ENCODE data around the gene CLHC1.

DNA sequence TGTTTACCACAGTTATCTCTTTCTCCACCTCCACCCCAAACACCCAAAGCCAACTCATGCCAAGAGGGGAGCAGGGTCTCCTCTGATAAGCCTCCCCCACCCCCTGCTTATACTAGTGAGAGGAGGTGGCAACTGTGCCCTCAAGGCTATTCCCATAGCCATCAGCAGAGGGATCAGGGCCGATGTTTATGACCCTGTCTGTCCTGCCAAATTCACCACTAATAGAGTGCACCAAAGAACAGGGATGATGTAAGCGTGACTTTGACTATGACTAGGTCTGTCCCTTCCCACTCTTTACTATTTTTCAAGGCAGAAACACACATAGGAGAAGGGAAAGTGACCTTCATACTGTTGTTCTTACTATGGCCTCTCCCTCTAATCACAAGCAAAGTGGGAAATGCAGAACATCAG lies 74.6 kb downstream of the CLHC1 start:
- no peak for TF ChIP-seq TEAD4 (IDR thresholded peaks at IDR 0.05)
- TF ChIP-seq YY1 (IDR thresholded peaks at IDR 0.05; ENCODE audit: low read depth) = no peak
- TF ChIP-seq, protein P1, sequence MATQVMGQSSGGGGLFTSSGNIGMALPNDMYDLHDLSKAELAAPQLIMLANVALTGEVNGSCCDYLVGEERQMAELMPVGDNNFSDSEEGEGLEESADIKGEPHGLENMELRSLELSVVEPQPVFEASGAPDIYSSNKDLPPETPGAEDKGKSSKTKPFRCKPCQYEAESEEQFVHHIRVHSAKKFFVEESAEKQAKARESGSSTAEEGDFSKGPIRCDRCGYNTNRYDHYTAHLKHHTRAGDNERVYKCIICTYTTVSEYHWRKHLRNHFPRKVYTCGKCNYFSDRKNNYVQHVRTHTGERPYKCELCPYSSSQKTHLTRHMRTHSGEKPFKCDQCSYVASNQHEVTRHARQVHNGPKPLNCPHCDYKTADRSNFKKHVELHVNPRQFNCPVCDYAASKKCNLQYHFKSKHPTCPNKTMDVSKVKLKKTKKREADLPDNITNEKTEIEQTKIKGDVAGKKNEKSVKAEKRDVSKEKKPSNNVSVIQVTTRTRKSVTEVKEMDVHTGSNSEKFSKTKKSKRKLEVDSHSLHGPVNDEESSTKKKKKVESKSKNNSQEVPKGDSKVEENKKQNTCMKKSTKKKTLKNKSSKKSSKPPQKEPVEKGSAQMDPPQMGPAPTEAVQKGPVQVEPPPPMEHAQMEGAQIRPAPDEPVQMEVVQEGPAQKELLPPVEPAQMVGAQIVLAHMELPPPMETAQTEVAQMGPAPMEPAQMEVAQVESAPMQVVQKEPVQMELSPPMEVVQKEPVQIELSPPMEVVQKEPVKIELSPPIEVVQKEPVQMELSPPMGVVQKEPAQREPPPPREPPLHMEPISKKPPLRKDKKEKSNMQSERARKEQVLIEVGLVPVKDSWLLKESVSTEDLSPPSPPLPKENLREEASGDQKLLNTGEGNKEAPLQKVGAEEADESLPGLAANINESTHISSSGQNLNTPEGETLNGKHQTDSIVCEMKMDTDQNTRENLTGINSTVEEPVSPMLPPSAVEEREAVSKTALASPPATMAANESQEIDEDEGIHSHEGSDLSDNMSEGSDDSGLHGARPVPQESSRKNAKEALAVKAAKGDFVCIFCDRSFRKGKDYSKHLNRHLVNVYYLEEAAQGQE (IDR thresholded peaks at IDR 0.05; ENCODE audit: low read depth) = no peak
